Activated CD8-positive, alpha-beta memory T cell treated with anti-CD3 and anti-CD28 coated beads for 36 hours (primary cell): ENCODE results near the gene PCLO. TPM values are rescaled to one million over a fixed set of nuclear protein-coding genes. Genes with fewer than 3 reads are reported as not detected.
"Not testable (repeated sequence)": the region's sequence is repeated elsewhere in the genome, so short reads cannot be mapped to it uniquely, and the experiment has no call there.

ENCODE experiments used
- CTCF ChIA-PET: fragments of 350-600 bp; sonication (Branson Sonifier 250); formaldehyde crosslinking; loops from one replicate; lab custom pipeline; 2021; ENCODE audit warnings: antibody characterized with exemption; lab: Charles Lee
- POLR2A ChIA-PET: fragments of 350-600 bp; sonication (Branson Sonifier 250); formaldehyde crosslinking; loops from one replicate; lab custom pipeline; 2021; ENCODE audit warnings: antibody characterized with exemption; lab: Charles Lee
- total RNA-seq, 2 experiments: library from RNA; stranded (reverse); gene quantifications; one replicate each; pipeline ENCODE4 v1.2.3, GENCODE V29; 2021

PCLO gene
- total RNA-seq, 2 experiments from 2014 or later, result not detected

DNA sequence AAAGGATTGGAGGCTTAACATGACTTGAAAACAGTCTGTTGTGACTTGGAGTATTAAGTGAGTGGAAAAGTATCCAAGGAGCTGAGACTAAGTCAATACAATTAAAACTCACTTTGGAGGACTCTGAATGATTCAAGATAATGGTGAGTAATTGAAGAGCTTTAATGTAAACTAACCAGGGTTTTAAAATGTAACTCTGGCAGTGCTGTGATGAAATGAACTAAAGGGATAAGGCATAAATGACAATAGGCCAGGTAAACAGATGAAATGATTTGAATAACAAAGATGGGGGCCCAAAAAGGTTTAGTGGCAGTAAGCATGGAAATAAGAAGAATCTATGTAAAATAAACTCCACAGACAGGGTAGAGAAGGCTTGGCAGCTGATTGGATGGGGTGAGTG is 402.6 kb downstream of the PCLO start:
- ChIA-PET POLR2A (no interaction called here), CTCF (no interaction called here)

DNA sequence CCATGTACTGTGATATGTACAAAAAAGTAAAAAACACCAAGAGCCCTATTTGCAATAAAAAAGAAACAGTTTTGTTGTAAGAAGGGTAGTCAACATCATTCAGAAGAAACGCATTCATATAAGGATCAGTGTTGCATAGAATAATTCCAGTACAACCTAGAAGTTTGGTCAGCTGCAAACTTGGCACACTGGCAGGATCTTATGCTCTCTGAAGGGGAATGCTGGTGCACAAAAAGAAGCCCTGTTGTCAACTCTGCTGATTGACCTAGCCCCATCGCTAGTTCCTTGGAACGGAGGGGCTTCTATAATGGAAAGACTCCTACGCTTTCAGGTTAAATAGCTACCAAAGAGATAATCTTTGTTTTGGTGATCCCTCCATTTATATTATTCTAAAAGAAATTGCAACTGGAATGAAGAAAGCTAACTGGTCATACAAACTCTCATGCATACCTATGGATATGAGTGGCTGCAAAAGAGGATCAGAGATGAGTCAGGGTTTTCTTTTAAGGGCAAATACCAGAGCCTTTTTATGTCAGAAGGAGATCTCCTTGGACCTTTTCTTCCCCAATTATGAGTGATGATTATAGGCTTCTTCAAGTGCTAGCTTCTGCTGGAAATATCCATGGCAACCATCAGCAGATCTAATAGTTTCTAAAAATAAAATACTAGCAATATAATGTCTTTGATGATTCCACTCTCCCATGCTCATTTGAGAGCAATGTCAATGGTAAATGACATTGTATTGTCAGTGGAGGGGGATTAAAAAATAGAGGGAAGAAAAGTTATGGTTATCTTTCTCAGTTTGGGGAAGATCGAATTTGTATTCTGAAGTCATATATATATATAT is 406.8 kb downstream of the PCLO start:
- ChIA-PET POLR2A (no interaction called here), CTCF (no interaction called here)

DNA sequence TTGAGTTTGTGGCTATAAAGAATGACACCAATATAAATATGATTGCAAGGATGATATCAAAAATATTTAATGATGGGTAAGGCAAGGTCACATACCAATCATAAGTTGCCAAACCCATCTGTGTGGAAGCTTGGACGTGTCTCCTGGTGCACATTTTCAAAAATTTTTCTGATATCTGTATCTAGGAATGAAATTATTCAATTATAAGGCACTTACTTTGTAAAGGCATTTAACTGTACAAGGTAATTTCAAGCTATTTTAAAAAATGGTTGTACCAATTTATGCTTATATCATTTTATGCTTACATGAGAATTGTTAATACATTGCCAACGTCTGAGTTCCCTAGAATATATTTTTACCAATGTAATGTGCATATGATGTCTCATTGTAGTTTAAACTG is 412.7 kb downstream of the PCLO start:
- CTCF ChIA-PET, result no interaction called here
- POLR2A ChIA-PET, result no interaction called here

DNA sequence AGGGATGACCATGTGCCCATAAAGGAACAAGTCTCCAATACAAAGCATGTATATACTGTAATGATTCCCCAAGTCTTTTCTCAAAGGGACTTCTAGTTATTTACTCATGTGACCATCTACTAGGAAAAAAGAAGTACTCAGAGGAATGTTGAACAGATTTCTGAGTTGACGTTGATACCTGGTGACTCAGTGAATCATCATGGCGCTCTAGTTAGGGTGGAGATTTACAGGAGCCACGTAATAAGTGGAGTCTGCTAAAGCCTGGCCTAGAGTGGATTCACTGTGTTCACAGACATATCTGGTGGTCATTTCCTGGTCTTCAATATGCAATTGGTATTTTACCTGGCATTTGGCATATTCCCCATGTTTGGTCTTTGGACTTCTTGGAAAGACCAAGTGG is 416.9 kb downstream of the PCLO start:
- ChIA-PET CTCF (no interaction called here), POLR2A (no interaction called here)

DNA sequence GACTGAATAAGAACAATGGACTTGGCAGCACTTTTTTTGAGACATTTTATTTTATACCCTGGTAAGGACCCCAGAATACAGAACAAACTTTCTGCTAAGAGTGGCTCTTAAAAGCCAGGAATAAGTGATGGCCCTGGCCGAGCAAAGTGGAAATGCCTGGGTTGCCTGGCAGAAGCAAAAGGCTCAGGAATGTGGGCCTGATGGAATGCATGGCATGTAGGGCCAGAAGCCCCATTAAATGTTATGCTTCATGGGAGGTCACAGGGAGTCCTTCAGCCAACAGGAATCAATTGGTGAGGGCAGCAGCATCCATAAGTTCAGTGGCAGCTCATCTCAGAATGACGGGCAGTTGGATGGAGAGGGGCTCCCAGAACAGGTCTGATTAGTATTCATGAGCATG is 417.6 kb downstream of the PCLO start:
- ChIA-PET CTCF (no interaction called here), POLR2A (no interaction called here)

DNA sequence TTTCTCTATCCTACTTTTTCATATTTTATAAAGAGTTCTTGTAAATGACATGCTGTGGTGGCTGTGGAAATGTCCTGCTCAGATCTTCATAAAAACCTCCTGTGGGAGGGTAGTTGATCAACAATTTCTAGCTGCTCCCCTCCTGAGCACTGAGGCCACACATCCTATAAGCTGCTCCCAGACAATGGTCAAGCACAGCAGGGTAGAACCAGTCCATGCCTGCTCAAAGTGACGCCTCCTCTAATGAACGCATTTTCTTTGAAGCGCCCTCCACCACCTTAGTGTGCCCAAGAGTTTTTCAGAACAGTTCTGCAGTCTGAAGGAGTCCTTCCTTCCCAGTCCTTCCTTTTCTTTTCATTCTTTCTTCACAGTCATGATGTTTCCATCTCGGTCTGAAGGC is 420.5 kb downstream of the PCLO start:
- ChIA-PET POLR2A (no interaction called here), CTCF (no interaction called here)

DNA sequence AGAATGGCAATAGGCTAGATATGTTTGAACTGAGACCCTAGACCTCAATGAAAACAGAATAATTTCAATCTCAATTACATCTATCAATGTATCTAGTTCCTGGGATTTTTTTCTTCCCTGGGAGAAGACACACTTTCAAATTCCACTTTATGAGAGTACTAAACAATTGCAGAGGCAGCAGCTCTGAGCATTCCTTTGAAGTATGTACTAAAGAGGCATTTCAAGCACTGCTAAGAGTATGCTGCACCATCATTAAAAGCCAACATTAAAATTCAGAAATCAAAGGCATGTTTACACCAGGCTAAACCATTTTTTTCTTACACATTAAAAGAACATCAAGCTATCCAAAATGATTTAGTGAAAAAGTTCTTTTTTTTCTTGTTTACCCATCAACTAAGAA is 421.2 kb downstream of the PCLO start:
- POLR2A ChIA-PET, result no interaction called here
- CTCF ChIA-PET, result no interaction called here

DNA sequence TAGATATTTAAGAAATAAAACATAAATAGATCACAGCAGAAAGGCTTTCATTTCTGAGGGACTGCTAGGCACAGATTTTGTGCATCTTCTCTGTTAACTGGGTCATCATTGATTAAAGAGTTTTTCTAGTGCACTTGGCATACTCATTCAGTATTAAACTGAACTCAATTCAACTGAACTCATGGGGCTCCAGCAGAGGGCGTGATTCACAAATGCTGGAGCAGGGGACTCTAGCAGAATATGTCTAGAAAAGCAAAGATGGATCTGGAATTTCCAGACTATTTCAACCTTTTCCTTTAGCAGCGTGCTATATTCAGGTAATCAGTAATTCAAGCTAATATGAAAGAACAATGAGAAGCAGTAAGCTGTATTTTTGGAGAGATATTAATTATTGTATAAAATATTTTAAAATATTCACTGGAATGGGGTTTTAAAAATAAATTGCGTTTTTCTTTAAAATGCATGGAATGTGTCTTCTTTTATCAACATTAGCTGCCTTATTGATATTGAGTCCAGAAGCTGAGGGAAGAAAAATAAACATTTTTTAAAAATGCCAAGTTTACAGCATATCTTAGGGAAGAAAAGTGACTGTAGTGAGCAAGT is 422.3 kb downstream of the PCLO start:
- ChIA-PET POLR2A (no interaction called here), CTCF (no interaction called here)

DNA sequence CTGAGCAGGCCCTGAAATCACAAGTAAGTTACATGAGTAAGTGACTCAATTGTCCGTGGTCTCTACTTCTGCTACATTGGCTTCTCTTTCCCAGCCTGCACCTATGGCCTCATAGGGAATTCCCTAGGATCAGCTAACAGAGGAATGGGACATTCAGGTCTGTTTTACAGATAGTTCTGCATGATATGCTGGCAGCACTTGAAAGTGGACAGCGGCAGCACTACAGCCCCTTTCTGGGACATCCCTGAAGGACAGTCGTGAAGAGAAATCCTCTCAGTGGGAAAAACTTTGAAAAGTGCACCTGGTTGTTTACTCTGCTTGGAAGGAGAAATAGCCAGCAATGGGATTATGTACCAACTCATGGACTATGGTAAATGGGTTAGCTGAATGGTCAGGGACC is 426.1 kb downstream of the PCLO start:
- ChIA-PET CTCF (no interaction called here), POLR2A (no interaction called here)

DNA sequence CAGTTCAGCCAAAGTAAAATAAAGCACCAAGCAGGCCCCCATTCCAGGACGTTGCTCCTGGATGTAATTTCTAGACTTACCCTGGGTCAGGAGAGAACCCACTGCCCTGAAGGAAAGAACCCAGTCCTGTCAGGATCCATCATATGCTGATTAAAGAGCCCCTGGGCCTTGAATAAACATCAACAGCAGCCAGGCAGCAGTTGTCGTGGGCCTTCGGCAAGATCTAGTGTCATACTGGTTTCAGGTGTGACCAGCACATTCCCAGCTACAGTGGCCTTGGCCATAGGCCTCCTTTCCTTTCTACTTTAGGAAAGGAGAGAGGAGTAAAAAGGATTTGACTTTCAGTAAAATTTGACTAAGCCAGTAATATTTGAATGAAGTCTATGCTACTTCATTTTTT is 430.0 kb downstream of the PCLO start:
- ChIA-PET CTCF (no interaction called here), POLR2A (no interaction called here)

DNA sequence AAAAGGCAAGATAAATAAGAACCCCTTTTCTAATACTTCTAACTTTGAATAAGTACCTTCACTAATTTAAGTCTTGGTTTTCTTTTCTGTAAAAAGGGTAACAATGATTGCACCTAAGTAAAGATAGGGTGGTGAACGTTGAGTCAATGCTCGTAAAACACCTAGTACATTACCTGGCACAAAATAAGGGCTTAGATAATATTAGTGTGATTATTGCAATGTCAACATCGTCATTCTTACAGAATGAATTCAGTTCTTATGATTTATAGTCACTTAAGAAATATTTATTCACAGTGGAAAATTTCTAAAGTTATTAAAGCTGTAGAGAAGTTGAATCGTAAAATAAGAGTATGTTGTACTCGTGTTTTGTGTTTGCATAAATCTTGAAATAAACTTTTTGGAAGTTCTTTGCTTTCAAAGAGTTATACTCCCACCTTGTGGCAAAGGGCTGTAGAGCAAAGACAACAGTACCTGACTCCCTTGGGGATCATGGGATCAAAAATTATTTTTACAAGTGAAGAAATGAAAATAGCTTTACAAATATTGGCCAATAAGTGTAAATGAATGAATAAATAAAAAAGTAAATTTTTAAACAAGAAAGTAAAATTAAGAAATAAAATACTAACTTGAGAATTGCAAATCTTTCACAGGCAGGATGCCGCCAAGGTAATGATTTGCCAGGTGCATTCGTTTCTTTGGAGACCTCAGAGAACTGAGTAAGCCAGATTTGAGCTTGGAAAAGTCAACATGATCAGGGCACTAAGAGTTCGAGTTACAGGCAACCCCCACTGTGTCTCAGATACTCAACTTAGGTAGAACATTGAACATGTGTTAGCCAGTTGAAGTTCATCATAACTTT is 433.3 kb downstream of the PCLO start:
- POLR2A ChIA-PET, result no interaction called here
- CTCF ChIA-PET, result no interaction called here

DNA sequence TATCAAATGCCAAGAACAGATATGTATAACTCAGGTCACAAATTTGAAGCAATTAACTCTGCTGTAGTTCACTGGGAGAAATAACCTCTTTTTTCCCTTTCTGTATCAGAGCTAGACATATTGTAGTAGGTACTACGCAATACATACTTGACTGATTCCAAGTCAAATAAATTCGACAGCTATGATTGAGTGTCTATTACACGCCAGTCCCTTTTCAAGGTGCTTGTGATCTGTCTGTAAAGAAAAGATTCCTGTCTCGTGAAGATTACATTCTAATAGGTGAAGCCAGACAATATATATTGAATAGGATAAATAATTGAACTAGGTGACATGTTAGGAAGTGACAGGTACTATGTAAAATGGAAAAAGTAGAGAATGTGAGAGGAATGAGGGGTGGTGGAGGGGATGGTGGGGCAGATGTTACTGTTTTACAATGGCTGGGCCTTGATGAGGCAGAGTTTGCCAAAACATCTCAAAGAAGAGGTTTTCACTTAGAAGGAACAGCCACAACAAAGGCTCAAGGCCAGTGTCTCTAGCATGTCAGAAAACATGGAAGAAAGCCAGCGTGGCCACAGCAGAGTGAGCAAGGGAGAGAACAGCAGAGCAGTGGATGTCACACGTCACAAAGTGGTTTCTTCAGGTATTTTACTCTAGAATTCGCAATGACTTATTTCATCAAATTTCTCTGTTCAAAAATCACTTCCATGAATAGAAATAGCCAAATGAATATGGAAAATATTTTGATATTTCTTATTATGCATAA is 436.5 kb downstream of the PCLO start:
- CTCF ChIA-PET, result no interaction called here
- POLR2A ChIA-PET, result no interaction called here

DNA sequence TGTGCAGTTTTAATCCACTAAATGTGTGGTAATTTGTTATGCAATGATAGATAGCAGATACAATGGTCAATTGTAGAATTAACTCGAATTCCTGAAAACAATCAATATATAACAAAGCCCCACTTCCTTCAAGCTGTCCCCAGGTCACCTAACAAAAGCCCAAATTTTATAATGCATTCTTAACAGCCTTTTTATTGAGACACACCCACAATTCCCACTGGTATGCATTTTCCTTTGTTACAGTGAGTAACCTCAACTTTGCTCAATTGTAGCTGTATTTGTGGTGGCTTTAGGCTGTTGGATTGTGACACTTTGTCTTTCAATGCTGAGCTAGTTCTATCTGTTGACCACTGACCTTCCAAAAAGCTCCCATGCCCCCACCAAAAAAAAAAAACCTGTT is 439.3 kb downstream of the PCLO start:
- CTCF ChIA-PET, result no interaction called here

DNA sequence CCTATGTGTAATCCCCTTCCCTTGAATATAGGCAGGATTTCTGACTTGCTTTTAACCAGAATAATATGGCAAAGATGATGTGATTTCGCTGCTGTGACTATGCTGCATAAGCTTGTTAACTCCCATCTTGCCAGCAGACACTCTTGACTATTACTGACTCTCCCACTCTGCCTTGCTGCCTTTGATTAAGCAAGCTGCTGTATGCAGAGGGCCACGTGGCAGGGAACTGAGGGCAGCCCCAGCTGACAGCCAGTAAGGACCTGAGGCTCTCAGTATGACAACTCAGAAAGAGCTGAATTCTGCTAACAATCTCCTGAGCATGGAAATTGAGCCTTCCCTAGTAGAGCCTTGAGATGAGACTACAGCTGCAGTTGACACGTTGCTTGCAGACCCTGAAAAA is 439.7 kb downstream of the PCLO start:
- ChIA-PET CTCF (no interaction called here), POLR2A (no interaction called here)

More for the DNA sequence above, 439.3 kb downstream of the PCLO start:
- POLR2A ChIA-PET, result no interaction called here

DNA sequence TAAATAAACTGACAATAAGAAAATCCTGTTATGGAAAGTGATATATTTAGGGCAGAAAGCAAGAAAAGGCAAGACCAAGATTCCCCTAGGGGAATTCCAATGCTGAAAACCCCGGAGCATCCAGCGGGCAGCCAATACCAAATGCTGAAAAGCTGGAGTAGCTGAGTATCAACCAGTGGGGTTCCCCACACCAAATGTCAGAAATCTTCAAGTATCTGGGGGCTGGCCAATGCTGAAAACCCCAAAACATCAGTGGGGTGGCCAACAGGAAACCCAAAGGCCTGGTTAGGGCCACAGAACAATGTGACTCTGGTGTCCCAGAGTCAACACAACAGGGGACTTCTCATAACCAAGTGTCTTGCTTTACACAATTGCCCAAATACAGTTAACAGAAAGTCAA is 447.3 kb downstream of the PCLO start:
- CTCF ChIA-PET, result no interaction called here
- POLR2A ChIA-PET, result no interaction called here

DNA sequence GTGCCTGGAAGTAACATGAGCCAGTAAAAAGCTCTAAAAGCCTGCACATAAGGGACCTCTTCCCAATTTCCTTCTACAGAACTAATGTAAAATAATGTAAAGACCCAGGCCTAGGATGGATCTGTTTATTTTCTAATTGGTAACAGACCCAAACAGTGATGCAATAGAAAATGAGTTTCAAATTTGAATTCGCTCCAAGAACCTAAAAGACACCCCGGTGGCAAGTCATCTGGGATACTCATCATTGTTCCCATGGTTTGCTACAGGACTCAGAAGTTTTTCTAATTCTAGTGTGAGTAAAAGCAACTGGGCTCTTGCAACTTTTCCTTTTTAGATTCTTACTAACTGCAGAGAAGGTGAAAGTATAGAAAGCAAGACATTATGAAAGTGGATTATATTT is 447.8 kb downstream of the PCLO start:
- ChIA-PET POLR2A (no interaction called here), CTCF (no interaction called here)

DNA sequence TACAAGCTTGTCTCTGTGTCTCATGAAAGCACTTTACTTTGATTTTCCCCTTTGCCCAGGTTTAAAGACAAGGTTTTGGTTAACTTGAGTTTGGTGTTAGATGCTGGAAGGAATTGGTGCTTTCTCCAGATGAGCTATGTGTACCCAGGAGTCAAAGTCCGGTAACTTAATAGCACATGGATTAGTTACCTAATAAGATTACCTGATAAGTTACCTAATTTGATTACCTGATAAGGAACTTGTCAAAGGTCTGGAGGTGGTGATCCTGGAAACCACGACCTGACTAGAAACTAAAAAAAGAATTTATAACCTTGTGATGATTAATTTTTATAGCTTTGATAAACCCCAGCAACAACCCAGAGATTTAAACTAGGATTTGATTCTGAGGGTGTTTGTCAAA is 449.2 kb downstream of the PCLO start:
- ChIA-PET CTCF (no interaction called here), POLR2A (no interaction called here)

DNA sequence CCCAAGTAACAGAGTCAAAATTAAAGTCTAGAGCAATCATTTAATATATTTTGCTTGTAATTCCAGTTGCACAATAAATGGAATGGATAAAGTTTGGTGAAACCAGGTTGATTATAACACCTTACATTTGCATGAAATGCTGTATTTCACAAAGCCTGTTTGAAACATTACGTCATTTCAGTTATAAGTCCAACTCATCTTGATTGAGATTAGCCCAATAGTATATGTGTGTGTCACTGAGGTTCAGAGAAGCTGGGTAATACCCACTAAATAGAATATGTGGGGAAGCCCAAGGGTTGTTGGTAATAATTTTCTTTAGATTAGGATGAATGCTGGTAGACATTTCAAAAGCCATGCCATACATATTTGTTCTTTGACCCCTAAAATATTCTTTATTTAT is 456.3 kb downstream of the PCLO start:
- CTCF ChIA-PET, POLR2A ChIA-PET: not testable (repeated sequence)

DNA sequence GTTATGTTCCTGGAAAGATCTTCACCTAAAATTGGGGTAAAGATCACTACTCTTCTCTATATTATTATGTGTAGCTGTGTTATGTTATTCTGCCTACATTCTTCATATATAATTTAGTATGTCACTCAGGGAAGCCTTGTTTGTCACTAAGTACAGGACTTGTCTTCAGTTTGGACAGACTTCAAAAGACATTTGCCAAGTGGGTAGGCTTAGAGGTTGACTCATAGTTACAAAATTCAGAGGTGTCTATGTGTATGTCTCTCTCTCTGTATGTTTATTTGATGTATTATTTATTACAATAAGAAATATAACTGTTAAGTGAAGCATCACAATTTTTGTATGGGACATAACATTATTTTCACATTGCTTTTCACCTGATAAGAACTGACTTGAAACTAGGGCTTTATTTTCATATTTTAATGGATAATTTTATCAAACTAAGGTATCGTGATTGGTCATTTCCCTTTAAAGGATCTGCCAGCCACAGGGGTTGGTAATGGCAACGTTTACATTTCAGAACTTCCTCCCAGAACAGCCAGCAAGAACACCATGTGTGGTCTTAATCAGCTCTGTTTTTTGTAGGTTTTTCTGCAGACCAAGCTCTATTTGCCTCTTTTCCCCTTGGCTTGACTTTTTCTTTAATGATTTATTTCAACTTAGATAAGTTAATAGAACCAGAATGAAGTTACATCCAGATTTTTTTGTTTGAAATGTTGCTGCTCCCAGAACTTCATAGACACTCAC is 457.0 kb downstream of the PCLO start:
- CTCF ChIA-PET, result no interaction called here

More for the DNA sequence above, 457.0 kb downstream of the PCLO start:
- POLR2A ChIA-PET, result no interaction called here
